GM12878 (cell line): ENCODE results near the gene DHX38. TPM values are rescaled to one million over a fixed set of nuclear protein-coding genes. Genes with fewer than 3 reads are reported as not detected.

Experiments used
- ATAC-seq: fragments of 200-7000 bp; cut with Tn5 transposase; 3 replicates; pipeline ENCODE4 v1.9.1; 2020; ENCODE audit warnings: mild to moderate bottlenecking, moderate library complexity
- BruUV-seq: library from RNA; stranded (reverse); fragments of 400-500 nt; replicated peaks from 2 replicates; lab custom pipeline; 2021; lab: Mats Ljungman, UMichigan
- CTCF ChIA-PET: fragments of 300-600 bp; sonication (Branson Sonifier 250); formaldehyde crosslinking; extraction: SDS; loops from one replicate; lab custom pipeline; 2021; ENCODE audit warnings: inconsistent platforms; lab: Yijun Ruan, JAX
- POLR2A ChIA-PET: fragments of 350-600 bp; formaldehyde crosslinking; extraction: SDS; loops from one replicate; lab custom pipeline; 2021; ENCODE audit warnings: inconsistent platforms; lab: Charles Lee
- RAD21 ChIA-PET: fragments of 300-600 bp; sonication (Branson Sonifier 250); formaldehyde crosslinking; loops from one replicate; lab custom pipeline; 2023; ENCODE audit warnings: antibody characterized with exemption; ENCODE audit not compliant: unreplicated experiment; lab: Charles Lee
- SMC1A ChIA-PET: fragments of 300-600 bp; sonication (Branson Sonifier 250); formaldehyde crosslinking; loops from one replicate; lab custom pipeline; 2023; ENCODE audit not compliant: unreplicated experiment, uncharacterized antibody; lab: Charles Lee
- DNase-seq: peaks from one replicate; pipeline ENCODE4 v3.0.0-alpha.2; 2011; ENCODE audit warnings: low read depth, low spot score
- FAIRE-seq: peaks from 3 replicates; lab custom pipeline; 2011; peaks lifted over from hg19 to GRCh38; lab: Jason Lieb, UNC
- H2AFZ ChIP-seq: 2 replicates; pipeline ENCODE4 v1.6.0; 2011; ENCODE audit warnings: low read depth, low read length, control low read depth; ENCODE audit not compliant: control insufficient read depth
- H3K27ac ChIP-seq: 2 replicates; pipeline ENCODE4 v1.5.1; 2011; ENCODE audit warnings: control low read depth; ENCODE audit not compliant: control insufficient read depth, insufficient read depth
- H3K27me3 ChIP-seq, 2 experiments: replicated peaks in 1 of 2; 2 replicates each; pipeline versions ENCODE4 v1.6.0 to v1.6.1; 2011; ENCODE audit warnings: low read length in 1 of 2; ENCODE audit not compliant: control insufficient read depth in 2 of 2, insufficient read depth in 2 of 2
- H3K36me3 ChIP-seq, 2 experiments: 2 replicates each; pipeline ENCODE4 v1.5.1; 2011; ENCODE audit warnings: low read length in 1 of 2; ENCODE audit not compliant: control insufficient read depth in 2 of 2, insufficient read depth in 2 of 2
- H3K4me1 ChIP-seq: 2 replicates; pipeline ENCODE4 v1.6.1; 2011; ENCODE audit warnings: mild to moderate bottlenecking, low read length, moderate library complexity, mixed read lengths; ENCODE audit not compliant: control insufficient read depth, insufficient read depth
- H3K4me2 ChIP-seq: 2 replicates; pipeline ENCODE4 v1.6.0; 2011; ENCODE audit warnings: control low read depth; ENCODE audit not compliant: control insufficient read depth, insufficient read depth
- H3K4me3 ChIP-seq: fragments of 200-600 bp; sonication (generic); 2 replicates; pipeline ENCODE4 v1.5.1; 2016
- H3K79me2 ChIP-seq: 2 replicates; pipeline ENCODE4 v1.6.0; 2011; ENCODE audit warnings: low read length; ENCODE audit not compliant: control insufficient read depth, insufficient read depth
- H3K9ac ChIP-seq: 2 replicates; pipeline ENCODE4 v1.8.0; 2011; ENCODE audit warnings: low read length, control low read depth, mixed read lengths; ENCODE audit not compliant: control insufficient read depth, insufficient read depth
- H3K9me3 ChIP-seq: replicated peaks from 3 replicates; pipeline ENCODE4 v1.5.1; 2011; ENCODE audit warnings: mild to moderate bottlenecking, low read length; ENCODE audit not compliant: control insufficient read depth, insufficient read depth
- H4K20me1 ChIP-seq: 2 replicates; pipeline ENCODE4 v1.6.0; 2011; ENCODE audit not compliant: control insufficient read depth, insufficient read depth
- EED ChIP-seq: sonication (generic); IDR thresholded peaks from 2 replicates; pipeline ENCODE4 v1.6.1; 2016; ENCODE audit warnings: antibody characterized with exemption, low read depth
- GABPA ChIP-seq: IDR thresholded peaks from 2 replicates; pipeline ENCODE4 v1.6.1; 2014; ENCODE audit warnings: antibody characterized with exemption, low read depth, mild to moderate bottlenecking, inconsistent platforms
- GATAD2B ChIP-seq: fragments of 450-650 bp; conservative IDR thresholded peaks from 2 replicates; pipeline ENCODE4 v1.6.1; 2017; ENCODE audit warnings: low read depth, mild to moderate bottlenecking, moderate library complexity
- HCFC1 ChIP-seq: fragments of 150-350 bp; IDR thresholded peaks from 2 replicates; pipeline ENCODE4 v1.6.1; 2014; ENCODE audit warnings: low read length
- LARP7 ChIP-seq: fragments of 450-650 bp; IDR thresholded peaks from 2 replicates; pipeline ENCODE4 v1.6.1; 2017; ENCODE audit warnings: mild to moderate bottlenecking
- NFXL1 ChIP-seq: fragments of 450-650 bp; IDR thresholded peaks from 2 replicates; pipeline ENCODE4 v1.6.1; 2017; ENCODE audit warnings: antibody characterized with exemption, mild to moderate bottlenecking, borderline replicate concordance
- NFYA ChIP-seq: IDR thresholded peaks from 2 replicates; pipeline ENCODE4 v1.6.1; 2011; ENCODE audit warnings: low read depth, mild to moderate bottlenecking, low read length, improper control_type of control experiment, borderline replicate concordance
- SMAD5 ChIP-seq: IDR thresholded peaks from 2 replicates; pipeline ENCODE4 v1.6.1; 2016; ENCODE audit warnings: antibody characterized with exemption, low read depth
- TAF1 ChIP-seq: IDR thresholded peaks from 2 replicates; pipeline ENCODE4 v1.6.1; 2011; ENCODE audit warnings: mild to moderate bottlenecking, low read depth, low read length, borderline replicate concordance
- ZBTB40 ChIP-seq: fragments of 450-650 bp; IDR thresholded peaks from 2 replicates; pipeline ENCODE4 v1.6.1; 2016; ENCODE audit warnings: mild to moderate bottlenecking, moderate library complexity, borderline replicate concordance
- ZNF217 ChIP-seq: fragments of 450-650 bp; IDR thresholded peaks from 2 replicates; pipeline ENCODE4 v1.6.1; 2017; ENCODE audit warnings: antibody characterized with exemption, mild to moderate bottlenecking
- ZNF274 ChIP-seq: IDR thresholded peaks from one replicate; pipeline ENCODE4 v1.8.0; 2011; ENCODE audit not compliant: insufficient read length, insufficient read depth
- ZNF592 ChIP-seq: fragments of 450-650 bp; IDR thresholded peaks from 2 replicates; pipeline ENCODE4 v1.6.1; 2017; ENCODE audit warnings: mild to moderate bottlenecking, moderate library complexity
- WGBS: methylation state at CpG from one replicate; pipeline ENCODE4 v1.1.6; 2016; ENCODE audit warnings: low lambda C conversion rate; ENCODE audit not compliant: insufficient replicate concordance, insufficient coverage; ENCODE audit errors: missing lambda C conversion rate; 5-methylcytosine and 5-hydroxymethylcytosine counted together
- in situ Hi-C: fragments of 300-500 bp; cut with MboI; formaldehyde crosslinking; loops from 9 replicates; pipeline ENCODE4 v1.14.3; 2018; ENCODE audit warnings: mixed read lengths
- intact Hi-C: fragments of 100-400 bp; cut with micrococcal nuclease; formaldehyde crosslinking; loops from one replicate; pipeline ENCODE4 v1.14.2; 2022; ENCODE audit not compliant: unreplicated experiment
- polyA plus RNA-seq, 11 experiments: library from polyadenylated mRNA; depleted of rRNA in 4 of 11; unstranded in 6 of 11; stranded (reverse) in 5 of 11; fragments of >200 nt; fragmentation: Nextera tagmentation in 4 of 11; fragmentation: Illumina TruSeq in 1 of 11; extraction: Ambion mirVana in 4 of 11; extraction: Trizol in 1 of 11; gene quantifications; 1 replicate in 1 of 11; 2 replicates in 10 of 11; pipeline versions ENCODE4 v1.2.1 to v1.2.3, GENCODE V29; 2011 to 2016; ENCODE audit warnings: inconsistent platforms in 2 of 11, missing spikeins in 2 of 11, low read depth in 1 of 11
- total RNA-seq, 4 experiments: library from RNA; depleted of rRNA in 3 of 4; stranded (reverse); fragments of >200 nt in 3 of 4; fragmentation: Illumina TruSeq in 1 of 4; extraction: Trizol in 1 of 4; gene quantifications; 2 replicates each; pipeline versions ENCODE4 v1.2.1 to v1.2.3, GENCODE V29; 2013 to 2021
- TF ChIP-seq, protein P1 (sequence below): fragments of 450-650 bp; IDR thresholded peaks from 2 replicates; pipeline ENCODE4 v1.6.1; 2017; ENCODE audit warnings: mild to moderate bottlenecking, moderate library complexity

Gene DHX38
- total and polyA plus RNA-seq, 10 of the 15 experiments (the other 5 are each of a cell fraction or from before 2014, with no cell fraction given), result 2.1 to 67.8 (median 43.2) TPM

- Histone ChIP-seq H3K27me3 (no peaks in the 10 kb centered on the region), H3K36me3 (no peaks in the 10 kb centered on the region), H3K9me3 (no peaks in the 10 kb centered on the region), H3K4me2 (no peak overlapping the region), H3K27ac (no peak overlapping the region), H3K79me2 (no peaks in the 10 kb centered on the region), H4K20me1 (no peaks in the 10 kb centered on the region), H3K9ac (no peak overlapping the region), H3K4me1 (no peaks in the 10 kb centered on the region), H3K4me3 (no peak overlapping the region), H2AFZ (no peak overlapping the region)
- TF ChIP-seq GABPA (no peak), NFXL1 (no peak), EED (no peak), TAF1 (no peak), SMAD5 (no peak), NFYA (no peak), GATAD2B (no peak), ZNF274 (no peak), HCFC1 (no peak), ZBTB40 (no peak), LARP7 (no peak), ZNF217 (no peak), ZNF592 (no peak)
- TF ChIP-seq, protein P1, sequence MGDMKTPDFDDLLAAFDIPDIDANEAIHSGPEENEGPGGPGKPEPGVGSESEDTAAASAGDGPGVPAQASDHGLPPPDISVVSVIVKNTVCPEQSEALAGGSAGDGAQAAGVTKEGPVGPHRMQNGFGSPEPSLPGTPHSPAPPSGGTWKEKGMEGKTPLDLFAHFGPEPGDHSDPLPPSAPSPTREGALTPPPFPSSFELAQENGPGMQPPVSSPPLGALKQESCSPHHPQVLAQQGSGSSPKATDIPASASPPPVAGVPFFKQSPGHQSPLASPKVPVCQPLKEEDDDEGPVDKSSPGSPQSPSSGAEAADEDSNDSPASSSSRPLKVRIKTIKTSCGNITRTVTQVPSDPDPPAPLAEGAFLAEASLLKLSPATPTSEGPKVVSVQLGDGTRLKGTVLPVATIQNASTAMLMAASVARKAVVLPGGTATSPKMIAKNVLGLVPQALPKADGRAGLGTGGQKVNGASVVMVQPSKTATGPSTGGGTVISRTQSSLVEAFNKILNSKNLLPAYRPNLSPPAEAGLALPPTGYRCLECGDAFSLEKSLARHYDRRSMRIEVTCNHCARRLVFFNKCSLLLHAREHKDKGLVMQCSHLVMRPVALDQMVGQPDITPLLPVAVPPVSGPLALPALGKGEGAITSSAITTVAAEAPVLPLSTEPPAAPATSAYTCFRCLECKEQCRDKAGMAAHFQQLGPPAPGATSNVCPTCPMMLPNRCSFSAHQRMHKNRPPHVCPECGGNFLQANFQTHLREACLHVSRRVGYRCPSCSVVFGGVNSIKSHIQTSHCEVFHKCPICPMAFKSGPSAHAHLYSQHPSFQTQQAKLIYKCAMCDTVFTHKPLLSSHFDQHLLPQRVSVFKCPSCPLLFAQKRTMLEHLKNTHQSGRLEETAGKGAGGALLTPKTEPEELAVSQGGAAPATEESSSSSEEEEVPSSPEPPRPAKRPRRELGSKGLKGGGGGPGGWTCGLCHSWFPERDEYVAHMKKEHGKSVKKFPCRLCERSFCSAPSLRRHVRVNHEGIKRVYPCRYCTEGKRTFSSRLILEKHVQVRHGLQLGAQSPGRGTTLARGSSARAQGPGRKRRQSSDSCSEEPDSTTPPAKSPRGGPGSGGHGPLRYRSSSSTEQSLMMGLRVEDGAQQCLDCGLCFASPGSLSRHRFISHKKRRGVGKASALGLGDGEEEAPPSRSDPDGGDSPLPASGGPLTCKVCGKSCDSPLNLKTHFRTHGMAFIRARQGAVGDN, result no peak
- in situ Hi-C loops, result no loop called here
- no TSS peak for BruUV-seq
- ChIA-PET SMC1A (no interaction called here), RAD21 (no interaction called here), CTCF (interaction anchor here (1.5 kb wide), 1 partner anchor 15 kb away, joined by 5 read pairs; no protein-coding TSS in a partner anchor), POLR2A (interaction anchor here (1.2 kb wide), 1 partner anchor 11 kb away, joined by 3 read pairs; no protein-coding TSS in a partner anchor)
- ATAC-seq (no peak), DNase-seq (no peak), FAIRE-seq (no peak)
- 98% methylated on average over 2 of the region's 2 CpGs for WGBS
- intact Hi-C loops, result no loop called here
Observed at GRCh38 chr16:72139908-72140307, 46.3 kb downstream of the DHX38 start.
